BLaER1 treated with 17β-estradiol and CSF1 and Interleukin-3, amounts not matched to agents 10 nM and 100 nM (cell line): ENCODE results near the gene C1orf105.
A peak's percentile ranks its signal among the peaks of the same experiment; 100 is the strongest.

ENCODE experiments used
- H3K27ac ChIP-seq, 11 experiments: shearing (Covaris generic); formaldehyde crosslinking; 2 replicates each; pipeline ENCODE4 v1.8.1; 2022
- H3K27me3 ChIP-seq, 11 experiments: shearing (Covaris generic); formaldehyde crosslinking; 2 replicates each; pipeline ENCODE4 v1.8.1; 2022
- H3K36me3 ChIP-seq, 11 experiments: shearing (Covaris generic); formaldehyde crosslinking; 2 replicates each; pipeline ENCODE4 v1.8.1; 2022
- H3K4me1 ChIP-seq, 10 experiments: shearing (Covaris generic); formaldehyde crosslinking; 2 replicates each; pipeline ENCODE4 v1.8.1; 2022
- H3K4me2 ChIP-seq, 11 experiments: shearing (Covaris generic); formaldehyde crosslinking; 2 replicates each; pipeline ENCODE4 v1.8.1; 2022
- H3K4me3 ChIP-seq, 10 experiments: shearing (Covaris generic); formaldehyde crosslinking; 2 replicates each; pipeline ENCODE4 v1.8.1; 2022
- H3K9ac ChIP-seq, 11 experiments: shearing (Covaris generic); formaldehyde crosslinking; 2 replicates each; pipeline ENCODE4 v1.8.1; 2022
- H3K9me3 ChIP-seq, 11 experiments: shearing (Covaris generic); formaldehyde crosslinking; replicated peaks in 1 of 11; 2 replicates each; pipeline ENCODE4 v1.8.1; 2022
- H4K20me1 ChIP-seq, 11 experiments: shearing (Covaris generic); formaldehyde crosslinking; 2 replicates each; pipeline ENCODE4 v1.8.1; 2022
- Cebpa-rat ChIP-seq, 11 experiments: shearing (Covaris generic); IDR thresholded peaks; 2 replicates each; pipeline ENCODE4 v1.8.1; 2022

Gene C1orf105

GRCh38 chr1:172512591-172512990 is 92.1 kb downstream of the C1orf105 start:
- Histone ChIP-seq H4K20me1 (no peaks in the 10 kb centered on the region), H3K9me3 (no peaks in the 10 kb centered on the region; a peak in 1 of 22 replicates), H3K27me3 (no peaks in the 10 kb centered on the region), H3K36me3 (no peaks in the 10 kb centered on the region), H3K4me3 (no peak overlapping the region), H3K4me2 (no peak overlapping the region), H3K4me1 (peaks cover 17 to 31% (median 22%) of the 10 kb centered on the region in 10 experiments; a peak in 19 of 20 replicates), H3K9ac (no peak overlapping the region), H3K27ac (no peak overlapping the region)
- TF ChIP-seq Cebpa-rat (IDR thresholded peaks at IDR 0.05) = no peak

GRCh38 chr1:172513479-172513878 is 93.0 kb downstream of the C1orf105 start:
- peaks cover 25 to 39% (median 29%) of the 10 kb centered on the region in 10 experiments for H3K4me1 ChIP-seq
- H3K9me3 ChIP-seq = no peaks in the 10 kb centered on the region; a peak in 1 of 22 replicates
- H3K27ac ChIP-seq = no peak overlapping the region
- no peaks in the 10 kb centered on the region for H3K27me3 ChIP-seq
- H3K4me2 ChIP-seq = no peak overlapping the region; a peak in 1 of 22 replicates
- H3K9ac ChIP-seq = no peak overlapping the region
- no peak overlapping the region for H3K4me3 ChIP-seq
- no peak for TF ChIP-seq Cebpa-rat (IDR thresholded peaks at IDR 0.05)
- H3K36me3 ChIP-seq = no peaks in the 10 kb centered on the region
- no peaks in the 10 kb centered on the region for H4K20me1 ChIP-seq

- no peaks in the 10 kb centered on the region for H3K36me3 ChIP-seq
- no peak overlapping the region for H3K4me2 ChIP-seq
- no peak overlapping the region for H3K9ac ChIP-seq
- peaks cover 25 to 39% (median 30%) of the 10 kb centered on the region in 10 experiments for H3K4me1 ChIP-seq
- TF ChIP-seq Cebpa-rat (IDR thresholded peaks at IDR 0.05) = no peak
- no peaks in the 10 kb centered on the region; a peak in 1 of 22 replicates for H3K9me3 ChIP-seq
- no peak overlapping the region for H3K27ac ChIP-seq
- no peaks in the 10 kb centered on the region for H4K20me1 ChIP-seq
- no peaks in the 10 kb centered on the region for H3K27me3 ChIP-seq
- no peak overlapping the region for H3K4me3 ChIP-seq
Measured at GRCh38 chr1:172514108-172514507, 93.6 kb downstream of the C1orf105 start.

- H3K9ac ChIP-seq = peak overlapping the region in 1 of 11 experiments; percentile 46; a peak in 1 of 22 replicates
- H3K36me3 ChIP-seq = no peaks in the 10 kb centered on the region
- TF ChIP-seq Cebpa-rat (IDR thresholded peaks at IDR 0.05) = no peak
- no peaks in the 10 kb centered on the region for H3K27me3 ChIP-seq
- H3K4me3 ChIP-seq = no peak overlapping the region
- H4K20me1 ChIP-seq = no peaks in the 10 kb centered on the region
- peak overlapping the region in 6 of 11 experiments; percentile 49 to 80 (median 62); a peak in 9 of 22 replicates for H3K27ac ChIP-seq
- H3K4me1 ChIP-seq = peaks cover 25 to 39% (median 30%) of the 10 kb centered on the region in 10 experiments
- H3K9me3 ChIP-seq = no peaks in the 10 kb centered on the region; a peak in 1 of 22 replicates
- peak overlapping the region in 8 of 11 experiments; percentile 12 to 67 (median 41); a peak in 12 of 22 replicates for H3K4me2 ChIP-seq
Measured at GRCh38 chr1:172515436-172515835, 95.0 kb downstream of the C1orf105 start.

GRCh38 chr1:172515927-172516326 is 95.4 kb downstream of the C1orf105 start:
- Histone ChIP-seq H4K20me1 (no peaks in the 10 kb centered on the region), H3K4me2 (peak overlapping the region in 9 of 11 experiments; percentile 12 to 67 (median 34); a peak in 18 of 22 replicates), H3K27ac (peak overlapping the region in 8 of 11 experiments; percentile 5 to 80 (median 59); a peak in 13 of 22 replicates), H3K4me1 (peaks cover 25 to 39% (median 30%) of the 10 kb centered on the region in 10 experiments), H3K4me3 (no peak overlapping the region), H3K9me3 (no peaks in the 10 kb centered on the region; a peak in 1 of 22 replicates), H3K36me3 (no peaks in the 10 kb centered on the region), H3K27me3 (no peaks in the 10 kb centered on the region), H3K9ac (peak overlapping the region in 2 of 11 experiments; percentile 33 to 46; a peak in 2 of 22 replicates)
- no peak for TF ChIP-seq Cebpa-rat (IDR thresholded peaks at IDR 0.05)

GRCh38 chr1:172517081-172517480 is 96.6 kb downstream of the C1orf105 start:
- Histone ChIP-seq H3K4me1 (peaks cover 25 to 39% (median 30%) of the 10 kb centered on the region in 10 experiments), H3K27me3 (no peaks in the 10 kb centered on the region), H3K9ac (no peak overlapping the region), H3K4me2 (peak overlapping the region in 9 of 11 experiments; percentile 6 to 67 (median 32); a peak in 14 of 22 replicates), H3K36me3 (no peaks in the 10 kb centered on the region), H4K20me1 (no peaks in the 10 kb centered on the region), H3K9me3 (no peaks in the 10 kb centered on the region; a peak in 1 of 22 replicates), H3K27ac (peak overlapping the region in 6 of 11 experiments; percentile 1 to 80 (median 59); a peak in 7 of 22 replicates), H3K4me3 (no peak overlapping the region)
- no peak for TF ChIP-seq Cebpa-rat (IDR thresholded peaks at IDR 0.05)

GRCh38 chr1:172517545-172517944 is 97.1 kb downstream of the C1orf105 start:
- no peaks in the 10 kb centered on the region for H4K20me1 ChIP-seq
- no peak overlapping the region for H3K4me3 ChIP-seq
- H3K27me3 ChIP-seq = no peaks in the 10 kb centered on the region
- H3K4me1 ChIP-seq = peaks cover 25 to 39% (median 30%) of the 10 kb centered on the region in 10 experiments
- H3K4me2 ChIP-seq = peak overlapping the region; percentile 44 to 73 (median 64); a peak in 21 of 22 replicates
- TF ChIP-seq Cebpa-rat (IDR thresholded peaks at IDR 0.05) = no peak
- no peak overlapping the region; a peak in 1 of 22 replicates for H3K27ac ChIP-seq
- no peaks in the 10 kb centered on the region for H3K36me3 ChIP-seq
- no peaks in the 10 kb centered on the region; a peak in 1 of 22 replicates for H3K9me3 ChIP-seq
- no peak overlapping the region for H3K9ac ChIP-seq
